ENCODE data around the gene MYO1A. TPM values are rescaled to one million over a fixed set of nuclear protein-coding genes. Genes with fewer than 3 reads are reported as not detected.
A peak's percentile ranks its signal among the peaks of the same experiment; 100 is the strongest.

The MYO1A gene
- total and polyA plus RNA-seq, 12 donors, result 0.01 to 0.08 TPM; not detected in 10

DNA sequence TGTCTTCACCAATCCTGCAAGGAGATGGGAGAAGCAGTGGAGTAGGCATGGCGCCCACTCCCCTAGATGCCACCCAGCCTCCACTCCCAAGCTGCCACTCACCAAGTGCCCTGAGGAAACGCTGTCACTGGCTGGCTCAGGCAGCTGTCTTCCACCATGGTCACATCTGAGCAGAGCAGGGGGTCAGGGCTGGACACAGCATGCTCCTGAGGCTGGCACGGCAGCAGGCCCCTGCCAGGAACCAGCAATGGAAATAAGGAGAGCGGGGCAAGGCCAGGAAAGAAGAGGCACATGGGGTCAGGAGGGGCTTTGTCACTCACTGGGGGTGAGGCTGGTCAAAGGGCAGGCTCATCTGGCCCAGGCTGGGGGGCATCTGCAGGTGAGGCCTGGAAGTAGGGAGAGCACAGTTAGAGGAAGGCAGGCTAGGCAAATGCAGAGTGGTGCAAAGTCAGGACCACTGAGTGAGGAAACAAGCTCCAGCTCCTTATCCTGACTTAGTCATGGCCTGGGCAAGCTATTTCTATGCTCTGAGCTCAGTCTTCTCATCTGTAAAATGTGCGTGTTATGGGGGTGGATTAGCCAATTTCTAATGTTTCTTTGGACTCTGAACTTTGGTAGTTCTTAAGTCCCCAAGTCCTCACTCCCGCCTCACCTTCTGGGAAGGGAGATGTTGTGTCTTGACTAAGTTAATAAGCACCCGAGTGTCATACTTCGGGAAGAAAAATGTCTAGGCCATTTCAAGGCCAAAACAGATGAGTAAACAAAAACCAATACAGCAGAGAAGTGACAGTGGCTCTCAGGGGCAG lies 47.0 kb upstream of the MYO1A start:
- intact Hi-C loops (cut with DNase I), result no loop called here
- H3K4me3 ChIP-seq, result no peak overlapping the region
- no peak overlapping the region for H3K27ac ChIP-seq
- ATAC-seq, result no peak
- no peak for DNase-seq
- no peaks in the 10 kb centered on the region for H3K27me3 ChIP-seq
- H3K9me3 ChIP-seq, result no peaks in the 10 kb centered on the region
- 86 to 95% methylated on average over 8 of the region's 8 CpGs for WGBS, 2 donors
- H3K4me1 ChIP-seq, result peaks cover 4 to 39% (median 23%) of the 10 kb centered on the region in 9 donors
- H3K36me3 ChIP-seq, result peaks cover 0 to 96% (median 50%) of the 10 kb centered on the region in 9 donors
- TF ChIP-seq CTCF (IDR thresholded peaks at IDR 0.05), result no peak

DNA sequence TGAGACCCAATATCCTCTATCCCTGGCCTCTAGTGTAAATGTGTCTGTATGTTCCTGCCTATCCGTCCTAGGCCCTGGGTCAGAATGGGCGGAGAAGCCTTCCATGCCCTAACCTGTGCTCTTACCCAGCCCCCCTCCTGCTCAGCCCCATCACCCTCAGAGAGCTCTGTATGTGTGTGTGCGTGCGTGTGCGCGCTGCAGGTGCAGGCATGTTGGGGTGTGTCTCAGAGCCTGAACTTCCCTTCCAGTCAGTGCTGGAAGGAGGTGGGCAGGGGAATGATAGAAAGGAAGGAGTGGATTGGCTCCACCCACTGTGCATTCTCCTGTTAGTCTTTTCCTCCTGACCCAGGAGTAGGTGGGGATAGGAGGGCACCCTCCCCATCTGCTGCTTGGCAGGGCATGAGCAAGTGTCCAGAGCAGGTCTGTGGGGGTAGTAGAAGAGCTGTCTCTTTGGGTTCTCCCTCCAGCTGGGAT lies 46.2 kb upstream of the MYO1A start:
- DNase-seq, result no peak
- Histone ChIP-seq H3K27ac (no peak overlapping the region), H3K4me1 (peaks cover 7 to 46% (median 31%) of the 10 kb centered on the region in 9 donors), H3K9me3 (no peaks in the 10 kb centered on the region), H3K27me3 (no peaks in the 10 kb centered on the region), H3K4me3 (no peak overlapping the region), H3K36me3 (peaks cover 0 to 96% (median 50%) of the 10 kb centered on the region in 9 donors)
- ATAC-seq, result no peak
- intact Hi-C loops (cut with DNase I), result no loop called here
- WGBS, 2 donors, result 82 to 83% methylated on average over 6 of the region's 6 CpGs
- TF ChIP-seq CTCF (IDR thresholded peaks at IDR 0.05), result no peak

DNA sequence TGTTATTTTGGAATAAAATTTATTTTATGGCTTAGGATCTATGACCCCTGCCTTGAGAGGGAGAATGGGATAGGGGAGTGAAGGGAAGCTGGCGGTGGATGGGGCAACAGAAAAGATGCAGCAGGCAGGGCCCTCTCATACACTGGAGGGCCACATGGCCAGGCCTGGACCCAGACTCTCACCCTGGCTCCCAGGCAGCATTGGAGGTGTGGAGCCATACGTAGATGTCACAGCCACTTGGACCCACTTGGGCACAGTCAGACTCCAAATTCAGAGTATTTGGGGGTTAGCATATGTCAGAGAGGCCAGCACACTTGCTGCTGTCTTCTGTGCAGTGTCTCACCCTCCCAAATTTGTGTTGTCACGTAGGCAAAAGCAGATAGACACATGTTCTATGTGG lies 45.5 kb upstream of the MYO1A start:
- intact Hi-C loops (cut with DNase I), result no loop called here
- peaks cover 0 to 94% (median 50%) of the 10 kb centered on the region in 9 donors for H3K36me3 ChIP-seq
- H3K9me3 ChIP-seq, result no peaks in the 10 kb centered on the region
- H3K4me3 ChIP-seq, result no peak overlapping the region
- no peak for DNase-seq
- no peak for ATAC-seq
- peaks cover 14 to 53% (median 38%) of the 10 kb centered on the region in 9 donors for H3K4me1 ChIP-seq
- TF ChIP-seq CTCF (IDR thresholded peaks at IDR 0.05), result no peak
- H3K27me3 ChIP-seq, result no peaks in the 10 kb centered on the region
- no peak overlapping the region for H3K27ac ChIP-seq
- 84 to 85% methylated on average over 3 of the region's 3 CpGs for WGBS, 2 donors

GRCh38 chr12:57094208-57095160 lies 44.6 kb upstream of the MYO1A start:
- H3K36me3 ChIP-seq, result peaks cover 0 to 85% (median 48%) of the 10 kb centered on the region in 9 donors
- peak in 2 of 8 donors; percentile 1 for ATAC-seq
- no peaks in the 10 kb centered on the region for H3K9me3 ChIP-seq
- intact Hi-C loops (cut with DNase I), result no loop called here
- TF ChIP-seq CTCF (IDR thresholded peaks at IDR 0.05), result no peak
- H3K27ac ChIP-seq, result peak overlapping the region in 9 of 10 donors; percentile 35 to 76 (median 68)
- H3K27me3 ChIP-seq, result no peaks in the 10 kb centered on the region
- 58 to 66% methylated on average over 15 of the region's 15 CpGs for WGBS, 2 donors
- peaks cover 19 to 60% (median 42%) of the 10 kb centered on the region in 9 donors for H3K4me1 ChIP-seq
- no peak overlapping the region for H3K4me3 ChIP-seq
- no peak for DNase-seq
